OCI-LY7 (cell line): ENCODE measurements around the gene DENND1A.

Source experiments
- EZH2phosphoT487 ChIP-seq: fragments of 200-600 bp; sonication (generic); IDR thresholded peaks from 2 replicates; pipeline ENCODE4 v1.6.1; 2018; ENCODE audit warnings: low read depth, borderline replicate concordance, mild to moderate bottlenecking, mixed run types, antibody characterized with exemption, low read length, moderate library complexity, mixed read lengths
- TF ChIP-seq, protein P1 (sequence below): fragments of 200-600 bp; sonication (generic); conservative IDR thresholded peaks from 2 replicates; pipeline ENCODE4 v1.5.1; 2014; ENCODE audit warnings: mild to moderate bottlenecking, antibody characterized with exemption, low read length, moderate library complexity, mixed read lengths

DNA sequence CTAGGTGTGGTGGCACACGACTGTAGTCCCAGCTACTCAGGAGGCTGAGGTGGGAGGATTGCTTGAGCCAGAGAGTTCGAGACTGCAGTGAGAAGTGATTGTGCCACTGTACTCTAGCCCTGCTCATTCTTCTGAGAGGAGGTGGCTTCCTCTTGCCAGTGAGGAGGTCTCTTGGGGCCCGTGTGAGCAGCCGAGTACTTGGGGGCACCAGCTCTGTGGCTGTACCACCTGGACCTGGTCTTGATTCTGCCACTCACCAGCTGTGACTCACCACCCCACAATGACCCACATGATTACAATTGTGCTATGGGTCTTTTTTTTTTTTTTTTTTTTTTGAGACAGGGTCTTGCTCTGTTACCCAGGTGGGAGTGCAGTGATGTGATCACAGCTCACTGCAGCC, 592.0 kb downstream of the DENND1A start:
- TF ChIP-seq, protein P1, sequence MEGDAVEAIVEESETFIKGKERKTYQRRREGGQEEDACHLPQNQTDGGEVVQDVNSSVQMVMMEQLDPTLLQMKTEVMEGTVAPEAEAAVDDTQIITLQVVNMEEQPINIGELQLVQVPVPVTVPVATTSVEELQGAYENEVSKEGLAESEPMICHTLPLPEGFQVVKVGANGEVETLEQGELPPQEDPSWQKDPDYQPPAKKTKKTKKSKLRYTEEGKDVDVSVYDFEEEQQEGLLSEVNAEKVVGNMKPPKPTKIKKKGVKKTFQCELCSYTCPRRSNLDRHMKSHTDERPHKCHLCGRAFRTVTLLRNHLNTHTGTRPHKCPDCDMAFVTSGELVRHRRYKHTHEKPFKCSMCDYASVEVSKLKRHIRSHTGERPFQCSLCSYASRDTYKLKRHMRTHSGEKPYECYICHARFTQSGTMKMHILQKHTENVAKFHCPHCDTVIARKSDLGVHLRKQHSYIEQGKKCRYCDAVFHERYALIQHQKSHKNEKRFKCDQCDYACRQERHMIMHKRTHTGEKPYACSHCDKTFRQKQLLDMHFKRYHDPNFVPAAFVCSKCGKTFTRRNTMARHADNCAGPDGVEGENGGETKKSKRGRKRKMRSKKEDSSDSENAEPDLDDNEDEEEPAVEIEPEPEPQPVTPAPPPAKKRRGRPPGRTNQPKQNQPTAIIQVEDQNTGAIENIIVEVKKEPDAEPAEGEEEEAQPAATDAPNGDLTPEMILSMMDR, result no peak
- TF ChIP-seq EZH2phosphoT487, result no peak
